K562 (cell line): ENCODE measurements around the gene SPRR1A. TPM values are rescaled to one million over a fixed set of nuclear protein-coding genes. Genes with fewer than 3 reads are reported as not detected.

Source experiments
- BHLHE40 ChIP-seq: IDR thresholded peaks from 2 replicates; pipeline ENCODE4 v1.6.1; 2011; ENCODE audit warnings: low read length, improper control_type of control experiment
- DPF2 ChIP-seq: fragments of 450-650 bp; IDR thresholded peaks from 2 replicates; pipeline ENCODE4 v1.6.1; 2016
- HNRNPL ChIP-seq: fragments of 200-400 bp; formaldehyde crosslinking; IDR thresholded peaks from 2 replicates; pipeline ENCODE4 v1.6.1; 2017; ENCODE audit warnings: low read depth, mild to moderate bottlenecking, low read length
- MAZ ChIP-seq, 2 experiments: fragments of 450-650 bp in 1 of 2; sonication (generic) in 1 of 2; formaldehyde crosslinking; IDR thresholded peaks in 1 of 2; conservative IDR thresholded peaks in 1 of 2; 2 replicates each; pipeline versions ENCODE4 v1.4.0 to v1.5.0; 2020; ENCODE audit warnings: mild to moderate bottlenecking in 1 of 2, missing genetic modification reagents in 1 of 2
- SMC3 ChIP-seq: conservative IDR thresholded peaks from 2 replicates; pipeline ENCODE4 v1.6.1; 2011; ENCODE audit warnings: low read depth, low read length, improper control_type of control experiment; ENCODE audit not compliant: insufficient read depth
- polyA plus RNA-seq, 8 experiments: library from polyadenylated mRNA; depleted of rRNA in 4 of 8; stranded (reverse) in 5 of 8; unstranded in 3 of 8; fragments of >200 nt; fragmentation: Nextera tagmentation in 2 of 8; fragmentation: Illumina TruSeq in 1 of 8; extraction: Ambion mirVana in 2 of 8; extraction: Trizol in 1 of 8; gene quantifications; 2 replicates each; pipeline versions ENCODE4 v1.2.1 to v1.2.3, GENCODE V29; 2011 to 2014; ENCODE audit warnings: inconsistent platforms in 1 of 8, missing spikeins in 1 of 8
- total RNA-seq, 7 experiments: library from RNA; depleted of rRNA in 6 of 7; stranded (reverse); fragments of >200 nt in 6 of 7; fragmentation: Illumina TruSeq in 2 of 7; extraction: Trizol in 2 of 7; gene quantifications; 2 replicates each; pipeline versions ENCODE4 v1.2.1 to v1.2.3, GENCODE V29; 2011 to 2021; ENCODE audit warnings: low replicate concordance in 1 of 7
- TF ChIP-seq, protein P1 (sequence below), 3 experiments: IDR thresholded peaks in 2 of 3; conservative IDR thresholded peaks in 1 of 3; 2 replicates each; pipeline ENCODE4 v1.5.1; 2011 to 2012; ENCODE audit warnings: low read length in 3 of 3, mild to moderate bottlenecking in 3 of 3, control low read depth in 2 of 3, improper control_type of control experiment in 1 of 3, inconsistent platforms in 1 of 3, low read depth in 1 of 3, mixed read lengths in 1 of 3, moderate library complexity in 1 of 3; ENCODE audit not compliant: insufficient read depth in 2 of 3
- TF ChIP-seq, protein P2 (sequence below): fragments of 450-650 bp; formaldehyde crosslinking; IDR thresholded peaks from 2 replicates; pipeline ENCODE4 v1.4.0; 2020; ENCODE audit warnings: mild to moderate bottlenecking, moderate library complexity

Gene SPRR1A
- total and polyA plus RNA-seq, 9 of the 15 experiments (the other 6 are each of a cell fraction or from before 2014, with no cell fraction given), result not detected

DNA sequence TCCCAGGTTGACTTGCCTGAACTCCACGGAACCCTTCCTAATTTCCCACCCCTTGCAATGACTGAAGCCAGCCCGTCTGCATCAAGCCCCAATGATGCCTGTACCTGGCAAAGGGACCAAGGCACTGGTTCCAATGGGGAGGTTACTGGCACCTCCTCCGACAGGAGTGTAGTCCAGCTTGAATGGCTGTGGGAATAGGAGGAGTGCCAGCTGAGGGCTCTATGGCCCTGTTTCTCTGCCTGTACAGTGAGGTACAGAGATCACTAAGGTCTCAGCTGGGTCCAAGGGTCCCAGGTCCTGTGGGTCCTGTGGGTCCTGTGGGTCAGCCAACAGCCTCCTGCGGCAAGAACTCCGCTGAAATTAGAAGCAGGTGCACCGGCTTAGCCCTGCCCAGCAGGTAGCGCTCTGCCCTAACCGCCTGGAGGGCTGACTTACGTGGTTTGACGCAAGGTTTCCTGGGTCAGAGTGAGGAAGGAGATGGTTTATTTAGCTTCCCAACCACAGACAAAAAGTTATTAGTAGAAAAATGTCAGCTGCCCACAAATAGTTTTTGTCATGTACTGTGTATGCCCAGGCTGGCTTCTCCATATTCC lies 23.3 kb upstream of the SPRR1A start (continued):
- TF ChIP-seq, protein P1, sequence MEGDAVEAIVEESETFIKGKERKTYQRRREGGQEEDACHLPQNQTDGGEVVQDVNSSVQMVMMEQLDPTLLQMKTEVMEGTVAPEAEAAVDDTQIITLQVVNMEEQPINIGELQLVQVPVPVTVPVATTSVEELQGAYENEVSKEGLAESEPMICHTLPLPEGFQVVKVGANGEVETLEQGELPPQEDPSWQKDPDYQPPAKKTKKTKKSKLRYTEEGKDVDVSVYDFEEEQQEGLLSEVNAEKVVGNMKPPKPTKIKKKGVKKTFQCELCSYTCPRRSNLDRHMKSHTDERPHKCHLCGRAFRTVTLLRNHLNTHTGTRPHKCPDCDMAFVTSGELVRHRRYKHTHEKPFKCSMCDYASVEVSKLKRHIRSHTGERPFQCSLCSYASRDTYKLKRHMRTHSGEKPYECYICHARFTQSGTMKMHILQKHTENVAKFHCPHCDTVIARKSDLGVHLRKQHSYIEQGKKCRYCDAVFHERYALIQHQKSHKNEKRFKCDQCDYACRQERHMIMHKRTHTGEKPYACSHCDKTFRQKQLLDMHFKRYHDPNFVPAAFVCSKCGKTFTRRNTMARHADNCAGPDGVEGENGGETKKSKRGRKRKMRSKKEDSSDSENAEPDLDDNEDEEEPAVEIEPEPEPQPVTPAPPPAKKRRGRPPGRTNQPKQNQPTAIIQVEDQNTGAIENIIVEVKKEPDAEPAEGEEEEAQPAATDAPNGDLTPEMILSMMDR (IDR thresholded peaks at IDR 0.05 in 2 of 3, conservative IDR thresholded peaks at IDR 0.05 in 1 of 3; ENCODE audit: insufficient read depth in 2 of 3, low read depth in 1 of 3, low read length in 3 of 3), result peak; percentile 68 to 75 (median 70)
- no peak for TF ChIP-seq HNRNPL
- TF ChIP-seq SMC3, result peak; percentile 72
- TF ChIP-seq DPF2, result no peak
- TF ChIP-seq BHLHE40, result no peak
- no peak for TF ChIP-seq MAZ (CRISPR knock-in tag; conservative IDR thresholded peaks at IDR 0.05 in 1 of 2, IDR thresholded peaks at IDR 0.05 in 1 of 2)
- TF ChIP-seq, protein P2, sequence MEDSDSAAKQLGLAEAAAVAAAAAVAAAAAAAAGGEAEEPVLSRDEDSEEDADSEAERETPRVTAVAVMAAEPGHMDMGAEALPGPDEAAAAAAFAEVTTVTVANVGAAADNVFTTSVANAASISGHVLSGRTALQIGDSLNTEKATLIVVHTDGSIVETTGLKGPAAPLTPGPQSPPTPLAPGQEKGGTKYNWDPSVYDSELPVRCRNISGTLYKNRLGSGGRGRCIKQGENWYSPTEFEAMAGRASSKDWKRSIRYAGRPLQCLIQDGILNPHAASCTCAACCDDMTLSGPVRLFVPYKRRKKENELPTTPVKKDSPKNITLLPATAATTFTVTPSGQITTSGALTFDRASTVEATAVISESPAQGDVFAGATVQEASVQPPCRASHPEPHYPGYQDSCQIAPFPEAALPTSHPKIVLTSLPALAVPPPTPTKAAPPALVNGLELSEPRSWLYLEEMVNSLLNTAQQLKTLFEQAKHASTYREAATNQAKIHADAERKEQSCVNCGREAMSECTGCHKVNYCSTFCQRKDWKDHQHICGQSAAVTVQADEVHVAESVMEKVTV (CRISPR knock-in tag), result peak; percentile 68
